HG03575 (cell line): Measurements from ENCODE around the gene COL28A1.

Source experiments
- ATAC-seq: cut with Tn5 transposase; IDR thresholded peaks from one replicate; pipeline ENCODE4 v1.9.1; 2021; ENCODE audit not compliant: unreplicated experiment, insufficient number of reproducible peaks, low FRiP score; ENCODE audit errors: extremely low read depth

The COL28A1 gene

DNA sequence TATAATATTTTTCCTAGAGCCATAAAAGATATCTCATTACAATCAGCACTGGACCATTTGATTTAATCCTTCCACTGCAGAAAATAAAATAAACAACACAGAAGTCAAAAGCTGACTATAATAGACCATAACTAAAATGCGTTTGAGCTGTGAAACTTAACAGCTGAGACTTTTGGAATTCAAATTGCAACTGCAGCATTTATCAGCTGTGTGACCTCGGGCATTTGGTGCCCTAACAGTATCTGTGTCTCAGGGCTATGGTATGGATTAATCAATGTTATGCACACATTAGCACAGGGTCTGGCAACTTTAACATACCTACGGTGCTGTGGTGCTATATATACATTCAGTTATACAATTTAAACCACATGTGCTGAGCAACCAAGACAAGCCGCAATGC is 160.1 kb downstream of the COL28A1 start:
- no peak for ATAC-seq

DNA sequence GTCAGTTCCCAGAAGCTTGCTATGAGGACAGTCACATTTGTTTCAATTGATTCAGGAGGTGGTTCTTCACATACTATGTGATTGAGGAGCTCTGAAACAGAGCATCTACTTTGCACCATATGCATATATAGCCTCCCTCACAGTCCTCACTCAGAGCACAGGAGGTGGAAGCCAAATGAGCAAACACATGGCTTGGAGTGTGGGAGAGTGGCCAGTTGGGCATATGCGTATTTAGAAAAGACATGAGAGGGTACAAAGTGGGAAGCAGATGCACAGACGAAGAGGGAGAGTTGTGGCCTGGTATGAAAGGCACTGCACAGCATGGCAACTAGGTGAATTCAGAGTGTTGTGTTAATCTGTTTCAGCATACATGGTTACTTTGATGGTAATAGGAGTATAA is 165.6 kb downstream of the COL28A1 start:
- ATAC-seq, result no peak

DNA sequence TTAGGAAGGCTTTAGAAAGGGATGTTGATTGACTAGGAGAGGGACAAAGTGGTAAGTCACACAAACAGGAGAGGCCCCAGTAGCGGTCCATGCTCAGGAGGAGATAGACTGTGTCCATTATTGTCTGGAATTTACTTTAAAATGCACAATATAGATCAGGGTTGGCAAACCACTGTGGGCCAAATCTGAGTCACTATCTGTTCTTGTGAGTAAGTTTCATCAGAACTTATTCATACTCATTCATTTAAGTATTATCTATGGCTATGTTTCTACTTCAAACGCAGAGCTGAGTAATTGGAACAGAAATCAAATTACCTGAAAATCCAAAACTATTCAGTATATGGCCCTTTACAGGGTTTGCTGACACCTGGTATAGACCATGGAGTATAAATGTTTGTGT is 166.5 kb downstream of the COL28A1 start:
- no peak for ATAC-seq

DNA sequence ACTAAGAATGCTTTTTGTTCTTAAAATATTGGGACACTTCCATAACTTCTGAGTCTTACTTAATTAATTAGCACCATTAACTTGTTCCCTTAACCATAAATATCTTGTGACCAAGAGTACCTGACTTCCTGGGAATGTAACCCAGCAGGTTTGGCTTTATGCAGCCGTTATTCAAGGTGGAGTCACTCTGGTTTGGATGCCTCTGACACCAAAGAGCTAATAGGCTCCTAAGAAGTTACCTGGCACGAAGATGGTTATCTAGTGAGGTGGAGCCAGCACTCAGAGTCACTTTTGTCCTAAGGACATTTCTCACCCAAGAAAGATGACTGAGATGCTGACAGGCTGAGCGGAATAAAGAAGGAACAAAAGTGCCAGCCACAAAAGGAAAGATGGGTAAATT is 181.0 kb downstream of the COL28A1 start:
- ATAC-seq, result no peak

DNA sequence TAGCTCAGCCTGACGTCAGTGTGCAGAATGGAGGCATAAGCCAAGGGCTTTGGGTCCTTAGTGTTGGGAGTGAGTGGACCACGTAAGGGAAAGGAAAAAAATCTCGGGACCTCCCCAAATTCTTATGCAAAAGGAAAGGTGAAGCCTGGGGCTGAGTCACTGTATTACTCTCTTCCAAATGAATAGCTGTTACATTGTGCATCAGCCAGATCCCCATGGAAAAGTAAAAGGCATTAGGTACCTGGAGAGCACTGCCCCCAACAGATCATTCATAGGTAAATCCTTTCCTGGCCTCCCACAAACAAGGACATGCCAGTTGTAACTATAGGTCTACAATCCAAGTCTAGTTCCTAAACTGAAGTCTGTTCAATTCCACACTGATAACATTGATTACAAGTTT is 182.8 kb downstream of the COL28A1 start:
- ATAC-seq, result no peak

DNA sequence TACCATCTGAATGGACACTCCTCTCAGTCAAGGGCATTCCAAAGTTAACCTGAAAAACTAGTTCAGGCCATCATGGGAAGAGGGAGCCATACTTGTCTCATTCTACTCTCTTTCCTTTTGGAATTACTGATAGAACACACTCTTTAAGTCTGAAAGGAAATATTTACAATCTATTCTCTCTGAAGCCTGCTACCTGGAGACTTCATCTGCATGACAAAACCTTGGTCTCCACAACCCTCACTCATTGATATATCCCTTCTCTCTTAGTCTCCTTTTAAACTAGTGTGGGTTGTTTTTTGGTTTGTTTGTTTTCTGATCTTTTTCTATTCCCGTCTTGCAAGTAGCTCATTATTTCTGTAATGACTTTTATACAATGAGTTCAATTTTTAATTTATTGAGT is 183.8 kb downstream of the COL28A1 start:
- no peak for ATAC-seq

DNA sequence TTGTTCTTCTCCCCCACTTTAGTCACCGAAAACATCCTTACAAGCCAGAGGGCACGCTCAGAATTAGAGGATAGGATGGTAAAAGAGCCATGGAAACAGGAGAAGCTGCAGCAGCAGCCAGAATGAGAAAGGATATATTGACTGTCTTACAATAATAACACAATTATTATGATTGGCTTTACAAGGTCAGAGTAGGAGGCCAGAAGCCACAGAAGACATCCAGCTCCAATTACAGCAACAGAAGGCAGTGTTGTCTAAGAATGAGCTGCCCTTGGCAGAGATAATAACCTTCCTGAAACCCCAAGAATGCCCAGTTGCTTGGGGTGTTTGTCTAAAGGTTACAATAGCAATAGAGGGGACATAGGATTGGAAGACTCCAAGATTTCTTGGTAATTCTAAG is 184.5 kb downstream of the COL28A1 start:
- ATAC-seq, result no peak

DNA sequence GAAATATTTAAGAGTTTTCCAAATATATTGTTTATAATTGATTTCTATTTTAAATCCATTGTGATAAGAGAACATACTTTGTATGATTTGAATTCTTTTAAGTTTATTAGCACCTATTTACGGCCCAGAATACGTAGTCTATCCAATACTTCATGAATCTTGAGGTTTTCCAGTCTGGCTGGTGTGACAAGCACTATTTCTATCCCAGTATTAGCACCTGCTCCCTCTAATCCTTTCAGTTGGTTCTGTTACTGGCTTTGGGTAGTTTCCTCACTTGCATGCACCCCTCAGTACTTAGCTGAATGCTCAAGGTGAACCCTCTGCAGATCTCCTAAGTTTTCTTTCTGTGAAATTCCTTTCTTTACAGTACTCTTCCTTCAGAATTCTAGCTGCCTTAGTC is 186.5 kb downstream of the COL28A1 start:
- ATAC-seq, result no peak

DNA sequence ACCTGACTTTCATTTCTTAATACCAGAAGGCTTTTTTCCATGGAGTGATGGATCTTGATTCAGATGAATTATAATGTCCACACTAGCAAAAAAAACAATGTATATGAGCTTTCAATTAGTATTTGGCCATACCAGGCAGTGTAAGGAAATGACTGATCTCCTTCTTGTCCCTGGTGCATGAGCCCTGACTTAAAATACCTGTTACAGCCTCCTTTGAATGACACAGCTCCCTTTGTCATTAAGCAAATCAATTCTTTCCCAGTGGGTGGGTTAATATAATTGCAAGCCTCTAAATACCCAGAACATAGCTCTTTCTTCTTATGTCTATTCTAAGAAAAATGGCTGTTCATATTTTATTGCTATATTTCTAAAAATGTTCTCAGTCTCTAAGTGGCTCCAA is 188.6 kb downstream of the COL28A1 start:
- ATAC-seq, result no peak

DNA sequence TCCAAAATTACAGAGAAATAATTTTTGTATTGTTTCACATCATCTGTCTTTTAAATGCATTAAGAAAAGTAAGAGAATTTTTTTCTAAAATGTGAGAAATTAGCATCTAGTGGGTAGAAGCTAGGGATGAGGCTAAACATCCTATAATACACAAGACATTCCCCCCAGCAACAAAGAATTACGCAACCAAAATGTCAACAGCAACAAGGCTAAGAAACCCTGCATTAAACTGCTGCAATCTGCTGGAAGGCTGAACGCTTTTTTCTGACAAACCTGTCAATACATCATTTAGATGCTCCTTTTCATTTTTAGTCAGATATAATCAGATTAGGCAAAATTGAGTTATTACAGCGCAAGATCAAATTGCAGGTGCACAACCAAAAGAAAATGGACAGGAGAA is 191.1 kb downstream of the COL28A1 start:
- no peak for ATAC-seq

DNA sequence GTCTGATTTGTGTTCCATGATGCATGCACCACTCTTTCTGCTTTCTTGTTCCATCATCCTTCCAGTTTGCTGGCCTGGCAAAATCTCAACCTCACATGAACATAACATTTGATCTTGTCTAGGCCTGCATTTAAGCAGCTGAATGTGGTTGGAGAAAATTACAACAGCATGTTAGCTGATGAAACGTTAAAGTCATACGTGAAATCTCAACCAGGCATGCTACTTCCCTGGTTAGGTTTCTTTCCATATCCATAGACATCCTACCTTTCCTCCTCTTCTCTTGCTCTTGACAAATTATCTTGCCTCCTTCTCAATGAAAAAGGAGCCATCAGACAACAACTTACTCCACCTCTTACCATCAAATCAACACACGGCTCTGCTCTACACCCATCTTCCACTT is 199.8 kb downstream of the COL28A1 start:
- ATAC-seq, result no peak

DNA sequence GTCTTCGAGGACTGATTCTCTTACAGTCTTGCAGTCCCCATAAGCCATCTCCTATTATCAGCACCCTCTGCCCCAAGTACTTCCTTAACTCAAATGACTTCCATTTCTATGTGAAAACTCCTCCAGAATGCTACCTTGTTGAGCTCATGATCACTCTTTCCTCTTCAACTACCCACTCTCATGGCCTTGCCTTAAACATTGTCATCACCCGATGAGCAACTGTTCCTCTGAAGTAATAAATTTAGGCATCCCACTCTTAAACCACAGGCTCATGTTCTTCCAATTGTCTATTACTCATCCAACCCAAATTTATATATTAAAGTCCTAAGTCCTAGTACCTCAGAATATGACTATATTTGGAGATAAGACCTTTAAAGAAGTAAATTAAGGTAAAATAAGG is 200.5 kb downstream of the COL28A1 start:
- no peak for ATAC-seq

DNA sequence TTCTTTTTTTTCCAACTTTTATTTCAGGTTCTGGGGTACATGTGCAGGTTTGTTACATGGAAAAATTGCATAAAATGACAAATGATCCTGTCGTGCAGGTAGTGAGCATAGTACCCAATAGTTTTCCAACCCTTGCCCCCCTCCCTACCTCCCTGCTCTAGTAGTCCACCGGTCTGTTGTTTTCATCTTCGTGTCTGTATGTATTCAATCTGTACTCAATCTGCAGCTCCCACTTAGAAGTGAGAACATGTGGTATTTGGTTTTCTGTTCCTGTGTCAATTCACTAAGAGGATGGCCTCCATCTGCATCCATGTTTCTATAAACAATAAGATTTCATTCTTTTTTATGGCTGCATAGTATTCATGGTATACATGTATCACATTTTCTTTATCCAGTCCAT is 202.1 kb downstream of the COL28A1 start:
- no peak for ATAC-seq

DNA sequence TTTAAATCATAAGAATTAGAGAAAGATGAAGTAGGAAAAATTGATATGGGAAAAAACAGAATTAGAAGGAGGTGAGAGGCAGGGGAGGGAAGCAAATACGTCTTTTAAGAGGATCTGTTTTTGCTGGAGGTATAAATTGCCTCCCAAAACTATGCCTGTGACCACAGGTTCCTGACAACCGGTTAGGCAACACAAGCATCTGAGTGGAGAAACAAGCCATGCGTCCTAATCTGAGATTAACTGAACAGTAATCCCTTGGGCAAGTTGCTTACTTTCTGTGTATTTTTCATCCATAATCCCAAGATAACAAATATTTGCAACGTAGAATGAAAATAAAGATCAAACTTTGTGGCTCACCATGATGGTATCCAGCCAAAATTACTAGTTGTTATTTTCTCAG is 204.2 kb downstream of the COL28A1 start:
- ATAC-seq, result no peak

DNA sequence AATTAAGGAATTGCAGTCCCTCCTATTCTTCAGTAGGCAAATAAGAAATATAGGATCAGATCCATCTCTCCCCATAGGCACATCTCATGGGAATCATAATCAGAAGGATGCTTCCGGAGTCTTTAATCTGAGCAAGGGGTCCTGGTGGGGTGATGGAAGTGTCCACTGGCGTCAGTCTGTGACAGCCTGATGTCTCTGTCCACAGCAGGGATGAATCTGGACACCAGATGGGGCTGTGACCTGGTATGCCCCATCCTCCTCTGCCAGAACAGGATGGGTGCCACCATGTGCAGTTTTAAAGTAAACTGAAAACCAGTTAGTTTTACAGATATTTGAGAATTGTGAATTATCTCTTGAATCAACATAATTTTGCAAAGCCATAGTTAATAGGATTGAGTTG is 204.7 kb downstream of the COL28A1 start:
- no peak for ATAC-seq

DNA sequence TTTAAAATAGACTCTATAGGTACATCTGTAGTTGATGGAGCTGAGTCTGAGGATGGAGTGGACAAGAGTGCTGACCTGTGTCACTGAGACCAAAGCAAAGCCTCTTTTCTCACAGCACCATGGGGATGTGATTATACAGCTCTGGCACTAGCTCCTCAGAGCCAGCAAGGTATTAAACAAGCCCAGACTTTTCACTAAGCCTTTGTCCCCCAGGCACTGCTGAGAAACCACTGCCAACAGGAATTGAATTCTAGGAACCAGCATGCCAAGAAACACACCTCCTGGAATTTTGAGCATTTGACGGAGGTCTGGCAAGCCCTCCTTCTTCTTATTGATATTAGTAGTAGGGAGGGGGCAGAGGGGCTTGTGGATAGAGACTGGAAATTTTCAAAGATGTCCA is 206.3 kb downstream of the COL28A1 start:
- no peak for ATAC-seq

DNA sequence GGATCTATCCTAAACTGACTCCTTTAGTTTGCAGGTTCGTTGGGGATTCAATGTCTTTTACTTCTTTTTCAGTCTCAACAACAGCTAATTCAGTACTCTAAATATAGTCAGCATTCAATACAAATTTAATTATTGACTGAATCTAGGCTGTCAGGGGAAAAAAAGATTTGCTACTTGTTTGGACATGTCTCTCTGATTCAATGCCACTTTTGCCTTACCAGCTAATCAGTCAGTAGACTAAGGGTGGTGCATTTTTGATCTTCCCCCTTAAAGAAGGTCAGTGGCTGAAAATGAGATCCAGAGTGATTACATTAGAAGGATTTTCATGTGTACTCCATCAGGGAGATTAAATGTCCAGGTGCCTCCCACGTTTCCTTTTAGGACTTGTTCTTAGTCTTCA is 208.2 kb downstream of the COL28A1 start:
- ATAC-seq, result no peak

DNA sequence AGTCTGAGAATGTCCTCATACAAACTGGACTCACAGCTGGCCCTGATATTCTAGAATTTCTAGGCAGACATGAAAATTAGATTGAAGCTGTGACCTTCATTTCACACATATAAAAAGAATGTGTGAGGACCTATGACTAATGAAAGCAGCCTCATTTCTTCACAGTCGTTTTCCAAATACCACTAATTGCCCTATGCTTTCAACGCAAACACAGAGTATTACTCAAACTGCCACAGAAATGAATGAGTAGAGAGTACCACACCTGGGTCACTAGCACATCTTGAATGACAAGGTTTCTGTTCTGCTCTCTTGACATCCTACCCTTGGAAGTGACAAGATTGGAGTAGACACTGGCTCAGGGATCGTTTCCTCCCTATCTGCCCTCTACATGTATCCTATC is 211.0 kb downstream of the COL28A1 start:
- no peak for ATAC-seq

DNA sequence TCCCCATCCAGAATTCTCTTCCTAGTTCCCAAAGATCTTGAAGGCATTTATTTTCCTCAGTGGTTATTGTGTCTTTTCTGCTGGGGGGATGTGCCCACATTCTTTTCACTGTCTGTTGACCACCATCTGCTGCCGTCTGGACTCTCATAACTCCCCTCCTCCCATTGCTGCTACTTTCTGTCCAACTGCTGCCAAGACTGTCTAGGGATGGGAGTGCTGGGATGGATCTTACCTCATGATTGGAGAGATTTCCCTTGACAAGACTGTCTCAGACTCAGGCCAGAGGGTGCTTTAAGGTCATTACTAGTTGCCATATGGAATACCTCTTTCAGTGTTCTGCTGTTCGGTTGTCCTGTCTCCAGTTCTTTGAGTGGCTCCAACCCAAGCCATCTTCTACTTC is 211.8 kb downstream of the COL28A1 start:
- no peak for ATAC-seq

DNA sequence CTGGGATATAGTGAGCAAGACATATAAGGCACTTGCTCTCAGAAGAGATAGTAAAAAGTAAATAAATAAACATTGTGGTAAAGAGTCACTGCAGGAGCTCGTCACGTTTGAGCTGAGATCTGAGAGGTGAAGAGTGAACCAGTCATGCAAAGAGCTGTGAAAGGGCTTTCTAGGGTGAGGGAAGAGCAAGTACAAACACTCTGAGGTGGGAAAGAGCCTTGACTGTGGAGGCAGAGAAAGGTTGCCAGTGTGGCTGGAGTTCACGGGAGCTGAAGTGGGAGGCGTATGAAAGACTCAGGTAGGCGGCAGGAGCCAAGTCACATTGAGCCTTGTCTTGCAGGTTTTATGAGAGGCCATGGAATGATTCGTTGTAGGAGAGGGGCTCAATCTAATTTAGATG is 212.3 kb downstream of the COL28A1 start:
- no peak for ATAC-seq

DNA sequence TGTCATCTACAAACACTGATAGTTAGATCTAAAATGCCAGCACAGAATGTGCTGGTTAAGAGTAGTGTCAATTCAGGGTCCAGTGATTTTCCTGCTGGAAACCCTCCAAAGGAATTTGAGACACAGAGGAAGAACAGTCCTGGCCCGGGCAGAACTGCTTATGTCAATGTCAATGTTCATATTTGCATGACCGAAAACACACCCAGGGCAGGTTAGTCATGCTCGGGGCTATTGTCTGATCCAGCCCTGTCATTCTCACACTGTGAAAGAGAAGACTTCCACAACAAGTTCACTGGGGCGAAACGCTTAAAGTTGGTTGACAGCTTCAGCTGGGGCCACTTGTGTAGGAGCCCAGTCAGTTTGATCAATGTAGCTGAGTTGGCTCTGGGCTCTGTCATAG is 214.0 kb downstream of the COL28A1 start:
- ATAC-seq, result peak; percentile 90

DNA sequence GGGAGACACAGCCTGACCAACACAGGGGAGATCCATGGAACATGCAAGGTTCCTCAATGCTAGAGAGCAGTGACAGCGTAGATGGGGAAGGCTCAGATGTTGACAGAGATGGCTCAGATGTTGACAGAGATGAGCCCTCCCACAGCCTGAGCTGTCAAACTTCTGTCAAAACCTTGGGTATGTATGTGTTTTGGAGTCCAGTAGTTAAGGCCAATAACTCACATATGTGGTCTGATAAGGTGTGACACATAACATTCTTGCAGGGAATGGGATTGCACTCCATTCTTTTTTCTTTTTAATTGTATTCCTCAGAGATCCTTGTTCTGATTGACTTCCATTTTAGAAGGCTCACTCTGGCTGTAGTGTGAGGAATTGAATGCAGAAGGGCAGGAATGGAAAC is 217.1 kb downstream of the COL28A1 start:
- no peak for ATAC-seq
